ENCODE results near the gene CLASP1. TPM values are rescaled to one million over a fixed set of nuclear protein-coding genes. Genes with fewer than 3 reads are reported as not detected.

The CLASP1 gene
- total and polyA plus RNA-seq, 2 experiments from 2014 or later: 20.1 to 45.9 TPM

DNA sequence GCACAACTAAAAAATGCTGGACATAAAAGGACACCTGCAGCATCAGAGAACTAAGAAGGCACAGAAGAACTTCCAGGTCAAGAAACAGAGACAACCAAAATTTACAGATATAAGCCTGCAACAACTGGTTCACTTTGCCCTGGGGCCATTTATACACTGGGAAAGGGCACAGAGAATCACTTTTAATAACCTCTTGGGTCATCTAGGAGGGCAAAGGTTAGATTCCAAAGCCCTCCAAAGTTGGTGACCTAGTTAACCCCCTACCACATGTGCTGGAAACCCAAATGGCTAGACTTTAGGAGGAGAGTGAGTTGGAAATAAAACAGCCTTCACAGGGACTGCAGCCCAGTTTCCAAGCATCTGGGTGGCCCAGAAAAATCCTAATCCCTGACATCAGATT is 115.3 kb downstream of the CLASP1 start:
- no peak overlapping the region for H3K4me2 ChIP-seq
- no peak for DNase-seq (ENCODE audit: low spot score)
- no peaks in the 10 kb centered on the region for H3K9me3 ChIP-seq (ENCODE audit: low read depth)
- peaks cover 70% of the 10 kb centered on the region for H3K79me2 ChIP-seq
- no peaks in the 10 kb centered on the region for H3K36me3 ChIP-seq (replicated peaks; ENCODE audit: insufficient read depth, low read depth)
- TF ChIP-seq EZH2 (IDR thresholded peaks at IDR 0.05; ENCODE audit: borderline replicate concordance): no peak
- no peak for TF ChIP-seq EZH2phosphoT487 (IDR thresholded peaks at IDR 0.05; ENCODE audit: low read depth, severe bottlenecking, unreplicated experiment)
- TF ChIP-seq, protein P1, sequence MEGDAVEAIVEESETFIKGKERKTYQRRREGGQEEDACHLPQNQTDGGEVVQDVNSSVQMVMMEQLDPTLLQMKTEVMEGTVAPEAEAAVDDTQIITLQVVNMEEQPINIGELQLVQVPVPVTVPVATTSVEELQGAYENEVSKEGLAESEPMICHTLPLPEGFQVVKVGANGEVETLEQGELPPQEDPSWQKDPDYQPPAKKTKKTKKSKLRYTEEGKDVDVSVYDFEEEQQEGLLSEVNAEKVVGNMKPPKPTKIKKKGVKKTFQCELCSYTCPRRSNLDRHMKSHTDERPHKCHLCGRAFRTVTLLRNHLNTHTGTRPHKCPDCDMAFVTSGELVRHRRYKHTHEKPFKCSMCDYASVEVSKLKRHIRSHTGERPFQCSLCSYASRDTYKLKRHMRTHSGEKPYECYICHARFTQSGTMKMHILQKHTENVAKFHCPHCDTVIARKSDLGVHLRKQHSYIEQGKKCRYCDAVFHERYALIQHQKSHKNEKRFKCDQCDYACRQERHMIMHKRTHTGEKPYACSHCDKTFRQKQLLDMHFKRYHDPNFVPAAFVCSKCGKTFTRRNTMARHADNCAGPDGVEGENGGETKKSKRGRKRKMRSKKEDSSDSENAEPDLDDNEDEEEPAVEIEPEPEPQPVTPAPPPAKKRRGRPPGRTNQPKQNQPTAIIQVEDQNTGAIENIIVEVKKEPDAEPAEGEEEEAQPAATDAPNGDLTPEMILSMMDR (IDR thresholded peaks at IDR 0.05; ENCODE audit: poor library complexity): no peak
- no peak overlapping the region for H2AFZ ChIP-seq
- peaks cover 25% of the 10 kb centered on the region for H3K4me1 ChIP-seq (ENCODE audit: insufficient read depth)
- H3K4me3 ChIP-seq: no peak overlapping the region
- no peaks in the 10 kb centered on the region for H3K9me2 ChIP-seq (replicated peaks; ENCODE audit: insufficient read depth)
- H3K27me3 ChIP-seq: no peaks in the 10 kb centered on the region
- no peaks in the 10 kb centered on the region for H4K20me1 ChIP-seq (ENCODE audit: insufficient read depth, poor library complexity, severe bottlenecking)
- peak overlapping the region; percentile 92 for H3K27ac ChIP-seq

DNA sequence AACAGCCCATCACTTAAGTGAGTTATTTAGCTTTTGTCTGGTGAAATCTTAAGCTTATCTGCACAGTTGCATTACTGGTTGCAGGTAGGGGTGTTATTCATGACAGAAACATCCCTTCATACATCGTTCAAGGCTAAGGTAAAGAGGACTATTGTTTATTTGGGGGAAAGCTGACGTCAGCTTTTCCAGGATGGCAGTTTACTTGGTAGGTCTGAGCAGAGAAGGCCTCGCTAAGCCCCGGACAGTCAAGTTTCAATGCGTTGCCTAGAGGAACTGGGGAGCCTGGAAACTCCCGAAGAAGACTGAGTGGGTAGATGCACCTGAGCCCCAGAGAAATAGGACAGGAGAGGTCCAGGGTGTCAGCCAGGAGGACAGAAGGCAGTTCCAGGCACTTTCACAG is 116.4 kb downstream of the CLASP1 start:
- H3K79me2 ChIP-seq: peaks cover 70% of the 10 kb centered on the region
- WGBS (ENCODE audit: low lambda C conversion rate, missing lambda C conversion rate): 38% methylated on average over 6 of the region's 6 CpGs
- H3K4me2 ChIP-seq: peak overlapping the region; percentile 83
- H4K20me1 ChIP-seq (ENCODE audit: insufficient read depth, poor library complexity, severe bottlenecking): no peaks in the 10 kb centered on the region
- no peak overlapping the region for H2AFZ ChIP-seq
- peak; percentile 63 for DNase-seq (ENCODE audit: low spot score)
- no peaks in the 10 kb centered on the region for H3K27me3 ChIP-seq
- no peaks in the 10 kb centered on the region for H3K36me3 ChIP-seq (replicated peaks; ENCODE audit: insufficient read depth, low read depth)
- H3K27ac ChIP-seq: peak overlapping the region; percentile 92
- peaks cover 30% of the 10 kb centered on the region for H3K4me1 ChIP-seq (ENCODE audit: insufficient read depth)
- H3K4me3 ChIP-seq: no peak overlapping the region
- no peaks in the 10 kb centered on the region for H3K9me3 ChIP-seq (ENCODE audit: low read depth)
- H3K9me2 ChIP-seq (replicated peaks; ENCODE audit: insufficient read depth): no peaks in the 10 kb centered on the region
- TF ChIP-seq EZH2 (IDR thresholded peaks at IDR 0.05; ENCODE audit: borderline replicate concordance): no peak
- TF ChIP-seq, protein P1 (IDR thresholded peaks at IDR 0.05; ENCODE audit: poor library complexity): no peak
- TF ChIP-seq EZH2phosphoT487 (IDR thresholded peaks at IDR 0.05; ENCODE audit: low read depth, severe bottlenecking, unreplicated experiment): no peak

DNA sequence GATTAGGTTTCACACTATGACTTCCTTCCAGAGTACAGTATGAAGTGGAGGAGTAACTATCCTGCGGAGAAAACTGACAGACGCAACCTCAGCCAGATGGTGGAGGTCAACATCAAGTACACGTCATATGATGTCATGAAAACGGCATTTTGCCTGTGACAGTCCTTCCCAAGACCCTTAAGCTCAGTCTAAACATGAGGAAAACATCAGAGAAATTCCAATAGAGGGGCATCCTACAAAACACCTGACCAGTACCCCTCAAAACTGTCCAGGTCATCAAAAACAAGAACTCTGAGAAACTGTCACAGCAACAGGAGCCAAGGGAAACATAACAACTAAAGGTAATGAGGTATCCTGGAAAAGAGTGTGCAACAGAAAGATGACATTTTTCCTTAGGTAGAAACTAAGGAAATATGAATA is 116.9 kb downstream of the CLASP1 start:
- H3K9me2 ChIP-seq (replicated peaks; ENCODE audit: insufficient read depth): no peaks in the 10 kb centered on the region
- DNase-seq (ENCODE audit: low spot score): no peak
- peaks cover 2% of the 10 kb centered on the region for H4K20me1 ChIP-seq (ENCODE audit: insufficient read depth, poor library complexity, severe bottlenecking)
- H3K4me2 ChIP-seq: peak overlapping the region; percentile 83
- WGBS (ENCODE audit: low lambda C conversion rate, missing lambda C conversion rate): 61% methylated on average over 4 of the region's 4 CpGs
- peaks cover 70% of the 10 kb centered on the region for H3K79me2 ChIP-seq
- no peaks in the 10 kb centered on the region for H3K36me3 ChIP-seq (replicated peaks; ENCODE audit: insufficient read depth, low read depth)
- H3K4me3 ChIP-seq: no peak overlapping the region
- H3K27me3 ChIP-seq: no peaks in the 10 kb centered on the region
- peaks cover 30% of the 10 kb centered on the region for H3K4me1 ChIP-seq (ENCODE audit: insufficient read depth)
- no peak overlapping the region for H2AFZ ChIP-seq
- TF ChIP-seq EZH2phosphoT487 (IDR thresholded peaks at IDR 0.05; ENCODE audit: low read depth, severe bottlenecking, unreplicated experiment): no peak
- TF ChIP-seq, protein P1 (IDR thresholded peaks at IDR 0.05; ENCODE audit: poor library complexity): no peak
- TF ChIP-seq EZH2 (IDR thresholded peaks at IDR 0.05; ENCODE audit: borderline replicate concordance): no peak
- H3K9me3 ChIP-seq (ENCODE audit: low read depth): no peaks in the 10 kb centered on the region
- H3K27ac ChIP-seq: peak overlapping the region; percentile 92

All from hepatocyte (in vitro differentiated cells).